ENCODE data around the gene HSP90AB1. TPM values are rescaled to one million over a fixed set of nuclear protein-coding genes. Genes with fewer than 3 reads are reported as not detected.

HSP90AB1 gene
- total RNA-seq, 2 donors from 2014 or later = 405 to 695 TPM

- no peak for TF ChIP-seq CTCF (IDR thresholded peaks at IDR 0.05)
- Histone ChIP-seq H3K27me3 (replicated peaks; ENCODE audit: insufficient read depth) (no peaks in the 10 kb centered on the region), H3K4me1 (ENCODE audit: control insufficient read depth in 1 of 2, low read depth in 2 of 2) (peaks cover 10 to 12% of the 10 kb centered on the region in 2 donors), H3K9me3 (no peaks in the 10 kb centered on the region), H3K4me3 (no peak overlapping the region), H3K27ac (no peak overlapping the region), H3K36me3 (peaks cover 50% of the 10 kb centered on the region)
- ATAC-seq (ENCODE audit: insufficient number of reproducible peaks, low FRiP score, low read depth) = no peak
- no peak for DNase-seq (ENCODE audit: low spot score)
Measured at GRCh38 chr6:44301782-44302564, 55.1 kb downstream of the HSP90AB1 start.

- Histone ChIP-seq H3K27me3 (replicated peaks; ENCODE audit: insufficient read depth) (no peaks in the 10 kb centered on the region), H3K4me1 (ENCODE audit: control insufficient read depth in 1 of 2, low read depth in 2 of 2) (peaks cover under 1 to 3% of the 10 kb centered on the region in 2 donors), H3K4me3 (no peak overlapping the region), H3K36me3 (peaks cover 50% of the 10 kb centered on the region), H3K27ac (no peak overlapping the region), H3K9me3 (no peaks in the 10 kb centered on the region)
- TF ChIP-seq CTCF (IDR thresholded peaks at IDR 0.05) = no peak
- DNase-seq (ENCODE audit: low spot score) (no peak), ATAC-seq (ENCODE audit: insufficient number of reproducible peaks, low FRiP score, low read depth) (no peak)
Measured at GRCh38 chr6:44302856-44303255, 56.0 kb downstream of the HSP90AB1 start.

Other genes starting within 250 kb of the HSP90AB1 start
- gene MRPL14, start 119.6 kb upstream of the HSP90AB1 start, total RNA-seq = 10 to 100 TPM; 31.0 to 32.4 TPM
- gene TMEM63B, start 119.5 kb upstream of the HSP90AB1 start, total RNA-seq = 10 to 100 TPM; 21.9 to 43.4 TPM
- not detected for gene CAPN11, start 88.3 kb upstream of the HSP90AB1 start, total RNA-seq
- not detected for gene MYMX, start 30.2 kb upstream of the HSP90AB1 start, total RNA-seq
- 100 to 1,000 TPM; 132 to 172 TPM for gene SLC29A1, start 23.5 kb upstream of the HSP90AB1 start, total RNA-seq
- gene SLC35B2, start 10.4 kb downstream of the HSP90AB1 start, total RNA-seq = 10 to 100 TPM; 19.9 to 33.3 TPM
- gene NFKBIE, start 18.4 kb downstream of the HSP90AB1 start, total RNA-seq = 10 to 100 TPM in 1 of 2 donors, 1 to 10 TPM in 1; 5.5 to 10.6 TPM
- gene TMEM151B, start 23.3 kb downstream of the HSP90AB1 start, total RNA-seq = not detected
- gene AARS2, start 66.2 kb downstream of the HSP90AB1 start, total RNA-seq = 1 to 10 TPM; 6.0 to 8.8 TPM
- not detected for gene SPATS1, start 95.5 kb downstream of the HSP90AB1 start, total RNA-seq
- gene CDC5L, start 140.6 kb downstream of the HSP90AB1 start, total RNA-seq = 10 to 100 TPM; 19.6 to 21.7 TPM

All from thoracic aorta (tissue), 2 donors.